ENCODE results near the gene CRYL1.

GRCh38 chr13:20391597-20392452 lies 133.8 kb downstream of the CRYL1 start:
- no peak for TF ChIP-seq CTCF (IDR thresholded peaks at IDR 0.05)
- TF ChIP-seq POLR2AphosphoS5 (IDR thresholded peaks at IDR 0.05) = no peak

Measured in breast epithelium (tissue), 3 donors.